Activated B cell treated with CpG ODN at 0.5 μM for 24 hours (primary cell): ENCODE measurements around the gene MED27. TPM values are rescaled to one million over a fixed set of nuclear protein-coding genes. Genes with fewer than 3 reads are reported as not detected.
"Not testable (repeated sequence)": the region's sequence is repeated elsewhere in the genome, so short reads cannot be mapped to it uniquely, and the experiment has no call there.

Experiments used
- ATAC-seq: fragments of 200-7000 bp; cut with Tn5 transposase; one replicate; pipeline ENCODE4 v1.10.0; 2021; ENCODE audit warnings: low read depth, mild to moderate bottlenecking, moderate library complexity
- CTCF ChIA-PET: fragments of 350-600 bp; sonication (Branson Sonifier 250); formaldehyde crosslinking; loops from one replicate; lab custom pipeline; 2021; ENCODE audit warnings: antibody characterized with exemption; lab: Charles Lee
- POLR2A ChIA-PET: fragments of 350-600 bp; sonication (Branson Sonifier 250); formaldehyde crosslinking; loops from one replicate; lab custom pipeline; 2021; ENCODE audit warnings: antibody characterized with exemption; lab: Charles Lee
- DNase-seq: peaks from one replicate; pipeline ENCODE4 v3.0.0; 2022
- H3K27ac Mint-ChIP-seq: one replicate; pipeline ENCODE4 v1.8.0; 2020; ENCODE audit warnings: mixed read lengths
- H3K27me3 Mint-ChIP-seq: one replicate; pipeline ENCODE4 v1.8.0; 2021; ENCODE audit warnings: mixed read lengths
- H3K36me3 Mint-ChIP-seq: one replicate; pipeline ENCODE4 v1.8.0; 2021; ENCODE audit warnings: low read depth, mixed read lengths
- H3K4me1 Mint-ChIP-seq: one replicate; pipeline ENCODE4 v1.8.0; 2021; ENCODE audit warnings: mixed read lengths
- H3K4me3 Mint-ChIP-seq: one replicate; pipeline ENCODE4 v1.8.0; 2020; ENCODE audit warnings: mild to moderate bottlenecking, mixed read lengths
- H3K9me3 Mint-ChIP-seq: one replicate; pipeline ENCODE4 v1.8.0; 2020; ENCODE audit warnings: mixed read lengths
- CTCF ChIP-seq: fragments of 200-600 bp; IDR thresholded peaks from one replicate; pipeline ENCODE4 v1.8.0; 2022; ENCODE audit warnings: antibody characterized with exemption, mild to moderate bottlenecking
- intact Hi-C: fragments of 100-400 bp; cut with micrococcal nuclease; formaldehyde crosslinking; loops from one replicate; pipeline ENCODE4 v1.15.1; 2024
- total RNA-seq: library from RNA; stranded (reverse); gene quantifications from 2 replicates; pipeline ENCODE4 v1.2.3, GENCODE V29; 2022

Gene MED27
- total RNA-seq, 1 donor from 2014 or later = 24.5 TPM

DNA sequence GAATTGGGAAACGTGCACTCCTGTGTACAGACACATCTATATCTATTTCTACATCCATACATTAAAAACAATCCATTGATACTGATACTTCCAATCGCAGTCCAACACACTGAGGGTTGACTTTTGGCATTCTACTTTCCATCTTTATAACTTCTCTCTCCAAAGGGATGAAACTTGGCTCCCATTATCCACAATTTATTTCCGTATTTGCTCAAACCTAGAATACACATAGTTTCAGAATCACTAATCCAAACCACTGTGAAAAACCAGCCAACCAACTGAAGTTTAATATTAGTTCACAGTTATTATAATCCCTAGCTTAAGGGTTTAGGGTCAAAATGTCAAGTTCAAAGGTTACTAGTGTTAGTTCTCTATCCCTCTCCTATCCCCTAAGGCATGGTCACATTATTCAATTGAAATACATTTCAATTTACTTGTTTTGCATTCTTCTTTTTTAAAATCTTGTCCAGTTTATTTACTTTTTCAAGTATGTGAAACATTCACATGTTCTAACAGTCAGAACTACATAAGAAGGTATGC, 156.5 kb downstream of the MED27 start:
- Mint-ChIP-seq H3K27ac (no peak overlapping the region), H3K4me1 (no peaks in the 10 kb centered on the region), H3K4me3 (no peak overlapping the region), H3K9me3 (no peaks in the 10 kb centered on the region), H3K27me3 (no peaks in the 10 kb centered on the region), H3K36me3 (peaks cover 11% of the 10 kb centered on the region)
- intact Hi-C loops = no loop called here
- TF ChIP-seq CTCF = no peak
- CTCF ChIA-PET = no interaction called here
- DNase-seq (no peak), ATAC-seq (no peak)
- POLR2A ChIA-PET = no interaction called here

GRCh38 chr9:131921635-131922034, 158.0 kb downstream of the MED27 start:
- intact Hi-C loops, H3K9me3 Mint-ChIP-seq, POLR2A ChIA-PET, H3K4me1 Mint-ChIP-seq, CTCF ChIA-PET, DNase-seq, H3K27me3 Mint-ChIP-seq, ATAC-seq, H3K27ac Mint-ChIP-seq, H3K4me3 Mint-ChIP-seq: not testable (repeated sequence)
- H3K36me3 Mint-ChIP-seq = peaks cover 11% of the 10 kb centered on the region

GRCh38 chr9:131919216-131919615, 160.5 kb downstream of the MED27 start:
- Mint-ChIP-seq H3K4me3 (no peak overlapping the region), H3K27ac (no peak overlapping the region), H3K9me3 (no peaks in the 10 kb centered on the region), H3K36me3 (peaks cover 16% of the 10 kb centered on the region), H3K27me3 (no peaks in the 10 kb centered on the region), H3K4me1 (no peaks in the 10 kb centered on the region)
- POLR2A ChIA-PET = no interaction called here
- no peak for DNase-seq
- CTCF ChIA-PET = no interaction called here
- intact Hi-C loops = no loop called here
- TF ChIP-seq CTCF = no peak
- no peak for ATAC-seq

DNA sequence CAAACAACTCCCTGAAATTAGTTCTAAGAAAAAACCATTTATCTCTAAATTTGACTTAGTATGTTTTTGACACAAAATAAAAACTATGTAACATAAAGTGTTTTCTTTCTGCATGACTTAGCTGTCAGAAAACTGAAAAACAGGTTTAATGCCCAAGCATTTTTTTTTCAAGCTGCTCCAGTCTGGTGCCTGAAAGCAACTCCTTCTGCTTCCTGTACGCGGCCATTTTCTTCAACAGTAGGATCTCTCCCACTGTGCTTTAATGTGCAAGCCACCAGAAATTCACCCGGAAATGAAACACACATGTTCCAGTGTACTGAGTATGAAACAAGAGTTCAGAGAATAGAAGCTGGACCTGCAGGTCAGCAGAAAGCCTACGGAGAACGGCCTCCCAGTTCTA, 161.2 kb downstream of the MED27 start:
- H3K36me3 Mint-ChIP-seq = peaks cover 15% of the 10 kb centered on the region
- H3K9me3 Mint-ChIP-seq = no peaks in the 10 kb centered on the region
- H3K27me3 Mint-ChIP-seq = no peaks in the 10 kb centered on the region
- POLR2A ChIA-PET = interaction anchor here (0.6 kb wide), 1 partner anchor 84 kb away, joined by 3 read pairs; no protein-coding TSS in a partner anchor
- no peak for ATAC-seq
- no peak overlapping the region for H3K4me3 Mint-ChIP-seq
- H3K4me1 Mint-ChIP-seq = no peaks in the 10 kb centered on the region
- H3K27ac Mint-ChIP-seq = no peak overlapping the region
- CTCF ChIA-PET = no interaction called here
- intact Hi-C loops = no loop called here
- DNase-seq = no peak
- no peak for TF ChIP-seq CTCF

DNA sequence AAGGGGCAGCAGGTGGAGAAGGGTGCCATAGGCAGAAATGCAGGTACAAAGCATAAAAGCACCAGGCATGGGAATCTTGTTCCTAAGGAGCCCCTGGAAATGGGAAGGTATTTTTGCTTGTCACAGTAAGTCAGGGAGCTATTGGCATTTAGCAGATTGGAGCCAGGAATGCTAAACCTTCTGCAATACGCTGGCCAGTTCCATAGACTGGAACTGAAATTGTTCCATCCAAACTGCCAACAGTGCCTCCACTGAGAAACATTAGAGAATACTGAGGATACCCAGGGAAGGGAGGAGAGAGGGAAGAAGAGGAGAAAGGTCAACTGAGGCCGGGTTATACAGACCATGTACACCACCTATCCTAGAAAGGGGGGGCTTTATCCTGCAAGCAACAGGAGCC, 162.7 kb downstream of the MED27 start:
- H3K27ac Mint-ChIP-seq = no peak overlapping the region
- POLR2A ChIA-PET = no interaction called here
- no peak overlapping the region for H3K4me3 Mint-ChIP-seq
- intact Hi-C loops = no loop called here
- no peak for ATAC-seq
- CTCF ChIA-PET = no interaction called here
- H3K4me1 Mint-ChIP-seq = no peaks in the 10 kb centered on the region
- no peaks in the 10 kb centered on the region for H3K27me3 Mint-ChIP-seq
- no peak for TF ChIP-seq CTCF
- H3K36me3 Mint-ChIP-seq = peaks cover 13% of the 10 kb centered on the region
- no peak for DNase-seq
- H3K9me3 Mint-ChIP-seq = no peaks in the 10 kb centered on the region

DNA sequence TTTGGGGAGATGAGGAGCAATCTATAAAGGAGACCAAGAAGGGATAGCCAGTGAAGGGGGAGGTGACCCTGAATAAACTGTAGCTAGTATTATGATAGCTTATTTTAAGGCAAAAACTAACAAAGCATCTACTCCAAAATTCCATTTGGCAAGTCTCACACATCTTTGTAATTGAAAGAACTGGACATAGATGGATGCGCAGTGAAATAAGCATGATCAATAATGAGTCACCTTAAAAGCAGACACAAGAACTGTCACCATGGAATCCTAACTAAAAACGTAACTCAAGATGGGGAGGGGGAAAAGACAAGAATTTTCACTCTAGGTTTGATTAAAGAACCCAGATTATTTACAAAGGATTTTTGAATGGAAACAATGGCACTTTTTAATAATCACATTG, 164.5 kb downstream of the MED27 start:
- Mint-ChIP-seq H3K36me3 (peaks cover 13% of the 10 kb centered on the region), H3K4me1 (no peaks in the 10 kb centered on the region), H3K4me3 (no peak overlapping the region), H3K27ac (no peak overlapping the region), H3K27me3 (no peaks in the 10 kb centered on the region), H3K9me3 (no peaks in the 10 kb centered on the region)
- DNase-seq = no peak
- POLR2A ChIA-PET = no interaction called here
- TF ChIP-seq CTCF = no peak
- ATAC-seq = no peak
- intact Hi-C loops = no loop called here
- CTCF ChIA-PET = no interaction called here
